Activated CD4-positive, alpha-beta T cell treated with anti-CD3 and anti-CD28 coated beads for 36 hours (primary cell): ENCODE results near the gene PLCL2. TPM values are rescaled to one million over a fixed set of nuclear protein-coding genes. Genes with fewer than 3 reads are reported as not detected.

Experiments
- ATAC-seq: fragments of 200-7000 bp; cut with Tn5 transposase; one replicate; pipeline ENCODE4 v1.10.0; 2021; ENCODE audit warnings: mild to moderate bottlenecking, moderate library complexity
- CTCF ChIA-PET: fragments of 350-600 bp; sonication (Branson Sonifier 250); formaldehyde crosslinking; loops from one replicate; lab custom pipeline; 2021; ENCODE audit warnings: antibody characterized with exemption; lab: Charles Lee
- POLR2A ChIA-PET: fragments of 350-600 bp; sonication (Branson Sonifier 250); formaldehyde crosslinking; loops from one replicate; lab custom pipeline; 2021; ENCODE audit warnings: antibody characterized with exemption, inconsistent platforms; lab: Charles Lee
- DNase-seq: peaks from one replicate; pipeline ENCODE4 v3.0.0-alpha.2; 2020
- H3K27ac Mint-ChIP-seq: one replicate; pipeline ENCODE4 v1.8.0; 2021; ENCODE audit warnings: mixed read lengths
- H3K27me3 Mint-ChIP-seq: one replicate; pipeline ENCODE4 v1.8.0; 2021; ENCODE audit warnings: mixed read lengths
- H3K36me3 Mint-ChIP-seq: one replicate; pipeline ENCODE4 v1.8.0; 2021; ENCODE audit warnings: low read depth, mixed read lengths
- H3K4me1 Mint-ChIP-seq: one replicate; pipeline ENCODE4 v1.8.0; 2021; ENCODE audit warnings: mixed read lengths
- H3K4me3 Mint-ChIP-seq: one replicate; pipeline ENCODE4 v1.8.0; 2021; ENCODE audit warnings: mild to moderate bottlenecking, moderate library complexity, mixed read lengths
- H3K9me3 Mint-ChIP-seq: one replicate; pipeline ENCODE4 v1.8.0; 2021; ENCODE audit warnings: low read depth, mixed read lengths
- intact Hi-C, 2 experiments: fragments of 100-400 bp; cut with DNase I in 1 of 2; cut with micrococcal nuclease in 1 of 2; formaldehyde crosslinking; loops; one replicate each; pipeline versions ENCODE4 v1.14.2 to v1.15.1; 2022 to 2024; cut with DNase I, micrococcal nuclease
- total RNA-seq, 2 experiments: library from RNA; stranded (reverse); gene quantifications; one replicate each; pipeline ENCODE4 v1.2.3, GENCODE V29; 2021

PLCL2 gene
- total RNA-seq, 2 experiments from 2014 or later, result 12.5 to 15.0 TPM

GRCh38 chr3:16881896-16882630 is 2.7 kb upstream of the PLCL2 start:
- no peaks in the 10 kb centered on the region for H3K36me3 Mint-ChIP-seq
- DNase-seq, result no peak
- intact Hi-C loops, result loop anchor here in 1 of 2 experiments (10.0 kb wide), 1 partner anchor 617 kb away; the partner anchor contains the start of genes DPH3 and OXNAD1
- H3K27me3 Mint-ChIP-seq, result no peaks in the 10 kb centered on the region
- no peak overlapping the region for H3K27ac Mint-ChIP-seq
- ChIA-PET POLR2A (no interaction called here), CTCF (interaction anchor here (0.6 to 2.9 kb wide), 3 partner anchors 10 to 260 kb away, joined by 3 to 11 read pairs (median 3); no protein-coding TSS in a partner anchor)
- no peak for ATAC-seq
- peaks cover 7% of the 10 kb centered on the region for H3K4me1 Mint-ChIP-seq
- H3K4me3 Mint-ChIP-seq, result no peak overlapping the region
- H3K9me3 Mint-ChIP-seq, result no peaks in the 10 kb centered on the region

DNA sequence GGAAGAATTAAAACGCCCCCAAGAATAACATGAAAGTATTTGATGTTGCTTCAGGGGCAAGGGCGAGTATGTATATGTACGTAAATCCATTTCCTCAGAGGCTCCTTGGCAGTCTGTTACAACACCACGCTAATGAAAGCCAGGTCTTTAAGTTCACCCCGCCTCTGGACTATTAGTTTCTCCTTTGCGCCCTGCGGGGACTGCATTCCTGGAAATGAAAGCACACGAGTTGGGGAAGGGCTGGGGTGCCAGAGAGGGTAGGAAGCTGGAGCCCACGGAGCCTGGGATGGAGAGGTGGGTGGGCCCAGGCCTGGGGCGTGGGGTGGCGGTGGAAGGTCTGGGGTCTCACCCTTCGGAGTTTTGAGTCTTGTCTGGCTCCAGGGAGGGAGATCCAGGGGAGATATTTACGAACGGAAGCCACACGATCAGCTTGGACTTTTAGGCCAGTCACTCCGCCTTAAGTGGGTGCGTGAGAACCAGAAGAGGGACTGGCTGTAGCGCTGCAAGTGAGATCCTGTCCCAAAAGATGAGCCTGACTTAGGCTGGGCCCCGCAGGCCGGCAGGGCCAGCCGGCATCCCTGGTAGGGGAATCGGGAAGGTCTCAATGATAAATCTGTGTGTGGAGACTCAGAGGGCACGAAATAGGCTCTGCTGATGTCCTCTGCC is 1.6 kb upstream of the PLCL2 start:
- H3K9me3 Mint-ChIP-seq, result no peaks in the 10 kb centered on the region
- no peak overlapping the region for H3K27ac Mint-ChIP-seq
- DNase-seq (no peak), ATAC-seq (no peak)
- CTCF ChIA-PET, result interaction anchor here (0.6 to 2.9 kb wide), 10 partner anchors 11 to 349 kb away, joined by 3 to 11 read pairs (median 4); no protein-coding TSS in a partner anchor
- no peaks in the 10 kb centered on the region for H3K27me3 Mint-ChIP-seq
- H3K4me1 Mint-ChIP-seq, result peaks cover 16% of the 10 kb centered on the region
- peak overlapping the region; percentile 65 for H3K4me3 Mint-ChIP-seq
- intact Hi-C loops, result loop anchor here in 1 of 2 experiments (10.0 kb wide), 1 partner anchor 618 kb away; the partner anchor contains the start of genes DPH3 and OXNAD1
- POLR2A ChIA-PET, result interaction anchor here (0.5 kb wide), 1 partner anchor 1228 kb away, joined by 3 read pairs; no protein-coding TSS in a partner anchor
- H3K36me3 Mint-ChIP-seq, result no peaks in the 10 kb centered on the region

DNA sequence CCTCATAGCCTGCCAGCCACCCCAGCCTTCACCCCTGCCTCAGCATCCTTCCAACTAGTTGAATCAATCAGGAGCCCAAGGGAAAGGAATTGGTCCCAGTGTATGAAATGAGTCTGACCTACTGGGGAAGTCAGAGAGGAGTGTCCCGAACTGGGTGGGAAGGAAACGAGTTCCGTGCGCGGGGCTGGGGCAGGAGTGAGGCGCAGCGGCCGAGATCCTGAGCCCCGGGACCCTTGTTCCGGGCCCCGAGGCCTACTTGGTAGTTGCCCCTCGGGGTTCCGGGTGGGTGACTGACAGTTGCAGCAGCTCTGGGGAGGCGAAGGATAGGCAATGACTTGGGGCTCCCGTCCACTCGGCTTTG is 1.1 kb upstream of the PLCL2 start:
- CTCF ChIA-PET, result interaction anchor here (0.6 to 2.9 kb wide), 13 partner anchors 10 to 619 kb away, joined by 3 to 11 read pairs (median 4); partner anchors contain the start of genes DPH3 and OXNAD1
- no peak for ATAC-seq
- DNase-seq, result no peak
- POLR2A ChIA-PET, result interaction anchor here (0.5 to 1.6 kb wide), 3 partner anchors 210 to 1228 kb away, joined by 3 to 8 read pairs (median 5); no protein-coding TSS in a partner anchor
- Mint-ChIP-seq H3K4me3 (peak overlapping the region; percentile 65), H3K9me3 (no peaks in the 10 kb centered on the region), H3K27ac (peak overlapping the region; percentile 55), H3K27me3 (no peaks in the 10 kb centered on the region), H3K4me1 (peaks cover 16% of the 10 kb centered on the region), H3K36me3 (no peaks in the 10 kb centered on the region)
- intact Hi-C loops, result loop anchor here (1.0 to 10.0 kb wide), 8 partner anchors 41 to 619 kb away; partner anchors contain the start of genes DPH3 (in 1 of the 2) and OXNAD1 (in 1 of the 2)

DNA sequence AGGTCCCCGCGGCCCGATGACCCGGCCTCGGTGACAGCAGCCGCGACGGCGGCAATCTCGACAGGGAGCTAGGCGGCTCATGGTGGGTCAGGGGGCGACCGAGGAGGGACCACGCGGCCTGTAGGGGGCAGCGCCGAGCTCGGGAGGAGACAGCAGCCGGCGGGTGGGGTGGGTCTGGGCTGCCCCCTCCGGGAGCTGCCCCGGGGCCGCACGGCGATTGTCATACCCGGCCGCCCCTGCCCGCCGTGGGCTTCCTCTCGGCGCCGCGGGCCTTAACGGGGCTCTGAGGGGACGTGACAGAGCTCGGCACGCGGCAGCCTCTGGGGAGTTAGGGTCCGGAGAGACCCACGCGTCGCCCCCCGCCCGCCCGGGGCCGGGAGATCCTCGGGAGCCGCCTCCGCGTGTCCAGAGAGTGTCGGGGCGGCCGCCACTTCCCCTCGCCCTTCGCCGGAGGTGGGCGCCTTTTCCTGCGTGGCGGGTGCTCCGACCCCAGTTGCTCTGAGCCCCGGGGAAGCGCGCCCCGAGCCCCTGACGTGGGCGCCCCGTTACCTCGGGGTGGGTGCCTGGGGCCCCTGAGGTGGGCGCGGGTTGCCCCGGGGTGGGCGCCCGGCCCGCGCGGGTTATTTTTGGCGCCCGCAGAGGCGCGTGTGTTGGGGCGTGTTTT is 539 bp upstream of the PLCL2 start:
- no peaks in the 10 kb centered on the region for H3K36me3 Mint-ChIP-seq
- DNase-seq (peak; percentile 87), ATAC-seq (peak; percentile 61)
- H3K9me3 Mint-ChIP-seq, result no peaks in the 10 kb centered on the region
- H3K27me3 Mint-ChIP-seq, result no peaks in the 10 kb centered on the region
- ChIA-PET CTCF (interaction anchor here (0.6 to 2.9 kb wide), 19 partner anchors 10 to 619 kb away, joined by 3 to 11 read pairs (median 3); partner anchors contain the start of genes DPH3 and OXNAD1), POLR2A (interaction anchor here (0.5 to 1.6 kb wide), 3 partner anchors 209 to 1227 kb away, joined by 3 to 8 read pairs (median 5); no protein-coding TSS in a partner anchor)
- peaks cover 20% of the 10 kb centered on the region for H3K4me1 Mint-ChIP-seq
- intact Hi-C loops, result loop anchor here (1.0 to 10.0 kb wide), 8 partner anchors 42 to 619 kb away; partner anchors contain the start of genes DPH3 (in 1 of the 2) and OXNAD1 (in 1 of the 2)
- H3K4me3 Mint-ChIP-seq, result peak overlapping the region; percentile 93
- H3K27ac Mint-ChIP-seq, result peak overlapping the region; percentile 94

DNA sequence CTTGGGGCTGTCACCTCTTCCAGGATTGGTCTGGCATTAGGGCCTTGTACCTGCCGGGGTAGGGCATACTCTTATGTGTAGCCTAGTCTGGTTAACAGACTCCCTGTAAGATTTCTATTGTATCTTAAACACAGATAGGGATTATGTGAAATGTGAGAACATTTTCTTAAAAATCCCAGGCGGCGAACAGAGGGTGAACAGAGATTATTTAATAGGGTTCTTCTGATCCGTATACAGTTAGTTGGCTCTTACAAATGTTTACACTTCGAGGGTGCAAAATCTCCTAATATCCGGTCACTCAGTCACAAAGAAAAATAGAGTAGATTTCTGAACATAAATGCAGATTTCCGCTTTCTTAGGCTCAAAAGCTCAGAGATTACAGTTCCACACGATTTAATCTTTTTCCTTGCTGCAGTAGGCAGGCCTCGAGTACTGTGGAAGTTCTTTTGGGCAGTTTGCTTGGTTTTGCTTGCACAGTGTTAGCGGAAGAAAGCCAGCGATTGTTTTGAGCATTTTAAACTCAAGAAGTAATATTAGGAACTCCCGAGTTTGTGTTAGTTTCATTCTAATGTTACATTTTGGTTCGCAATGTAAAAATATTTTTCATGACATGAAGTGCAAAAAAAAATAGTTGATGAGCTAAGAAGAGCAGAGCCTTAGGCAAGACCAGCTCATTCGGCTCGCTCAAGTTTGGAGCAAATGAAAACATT is 993 bp downstream of the PLCL2 start:
- ATAC-seq (peak; percentile 1), DNase-seq (no peak)
- Mint-ChIP-seq H3K9me3 (no peaks in the 10 kb centered on the region), H3K27me3 (no peaks in the 10 kb centered on the region), H3K27ac (peak overlapping the region; percentile 98), H3K36me3 (no peaks in the 10 kb centered on the region), H3K4me3 (peak overlapping the region; percentile 93), H3K4me1 (peaks cover 36% of the 10 kb centered on the region)
- intact Hi-C loops, result loop anchor here (1.0 to 10.0 kb wide), 11 partner anchors 43 to 857 kb away; partner anchors contain the start of genes DPH3 (in 1 of the 2), OXNAD1 (in 1 of the 2) and TBC1D5 (in 1 of the 2)
- CTCF ChIA-PET, result interaction anchor here (0.9 to 4.1 kb wide), 8 partner anchors 11 to 266 kb away, joined by 3 to 13 read pairs (median 3); no protein-coding TSS in a partner anchor
- POLR2A ChIA-PET, result interaction anchor here (0.6 to 1.1 kb wide), 2 partner anchors 11 to 289 kb away, joined by 3 to 4 read pairs; no protein-coding TSS in a partner anchor

DNA sequence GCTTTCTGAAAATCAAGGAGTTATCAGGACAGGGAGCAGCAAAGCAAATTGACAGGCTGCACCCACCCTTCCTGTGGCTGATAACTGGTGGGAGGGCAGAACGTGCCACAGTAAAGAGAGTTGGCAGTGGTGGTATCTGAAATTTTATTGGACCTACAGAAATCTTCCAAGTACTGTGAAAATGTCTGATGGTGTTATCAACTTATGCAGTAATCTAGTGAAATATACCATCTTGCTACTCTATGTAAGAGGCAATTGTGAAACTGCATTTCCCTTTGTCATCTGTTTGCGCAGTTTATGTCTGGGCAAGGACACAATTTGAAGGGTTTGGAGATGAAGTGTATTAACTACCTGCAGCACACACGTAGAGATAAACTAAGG is 1.5 kb downstream of the PLCL2 start:
- DNase-seq (peak; percentile 43), ATAC-seq (peak; percentile 7)
- Mint-ChIP-seq H3K4me3 (peak overlapping the region; percentile 93), H3K27me3 (no peaks in the 10 kb centered on the region), H3K27ac (peak overlapping the region; percentile 98), H3K4me1 (peaks cover 41% of the 10 kb centered on the region), H3K36me3 (no peaks in the 10 kb centered on the region), H3K9me3 (no peaks in the 10 kb centered on the region)
- ChIA-PET POLR2A (interaction anchor here (0.6 to 1.1 kb wide), 2 partner anchors 11 to 289 kb away, joined by 3 to 4 read pairs; no protein-coding TSS in a partner anchor), CTCF (interaction anchor here (0.9 to 4.1 kb wide), 7 partner anchors 10 to 266 kb away, joined by 3 to 13 read pairs (median 3); no protein-coding TSS in a partner anchor)
- intact Hi-C loops, result loop anchor here (5.0 to 10.0 kb wide), 4 partner anchors 144 to 621 kb away; partner anchors contain the start of genes DPH3 (in 1 of the 2) and OXNAD1 (in 1 of the 2)

DNA sequence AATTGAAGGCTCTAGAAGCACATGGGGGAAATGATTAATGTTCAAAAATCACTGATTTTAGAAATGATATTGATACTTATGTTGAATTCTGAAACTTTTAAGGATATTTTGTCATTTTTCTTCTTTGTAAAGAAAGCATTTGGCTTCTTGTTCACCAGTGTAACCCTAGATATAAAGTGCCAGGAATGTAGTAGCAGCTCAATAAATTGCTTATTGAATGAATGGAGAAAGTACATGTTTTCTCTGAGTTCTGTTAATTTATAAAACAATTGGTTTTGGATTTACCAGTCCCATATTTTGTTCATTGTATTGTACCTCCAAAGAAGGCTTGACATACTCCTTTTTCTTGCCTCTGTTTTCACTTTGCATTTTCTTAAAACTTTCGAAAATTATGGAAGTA is 2.4 kb downstream of the PLCL2 start:
- Mint-ChIP-seq H3K27ac (peak overlapping the region; percentile 98), H3K36me3 (no peaks in the 10 kb centered on the region), H3K4me1 (peaks cover 49% of the 10 kb centered on the region), H3K27me3 (no peaks in the 10 kb centered on the region), H3K9me3 (no peaks in the 10 kb centered on the region), H3K4me3 (peak overlapping the region; percentile 93)
- ChIA-PET CTCF (interaction anchor here (0.7 to 4.1 kb wide), 8 partner anchors 9 to 290 kb away, joined by 3 to 13 read pairs (median 4); no protein-coding TSS in a partner anchor), POLR2A (no interaction called here)
- intact Hi-C loops, result loop anchor here (5.0 to 10.0 kb wide), 4 partner anchors 145 to 622 kb away; partner anchors contain the start of genes DPH3 (in 1 of the 2) and OXNAD1 (in 1 of the 2)
- DNase-seq, result no peak
- ATAC-seq, result no peak

- no peaks in the 10 kb centered on the region for H3K9me3 Mint-ChIP-seq
- H3K27ac Mint-ChIP-seq, result peak overlapping the region; percentile 98
- no peak for ATAC-seq
- intact Hi-C loops, result loop anchor here (2.0 to 10.0 kb wide), 5 partner anchors 28 to 624 kb away; partner anchors contain the start of genes DPH3 (in 1 of the 2) and OXNAD1 (in 1 of the 2)
- ChIA-PET CTCF (interaction anchor here (0.8 to 4.1 kb wide), 5 partner anchors 8 to 348 kb away, joined by 3 to 13 read pairs (median 3); no protein-coding TSS in a partner anchor), POLR2A (no interaction called here)
- H3K4me3 Mint-ChIP-seq, result peak overlapping the region; percentile 93
- H3K27me3 Mint-ChIP-seq, result no peaks in the 10 kb centered on the region
- H3K4me1 Mint-ChIP-seq, result peaks cover 60% of the 10 kb centered on the region
- no peak for DNase-seq
- no peaks in the 10 kb centered on the region for H3K36me3 Mint-ChIP-seq
Observed at GRCh38 chr3:16888356-16888755, 3.6 kb downstream of the PLCL2 start.

- intact Hi-C loops, result loop anchor here (2.0 to 10.0 kb wide), 5 partner anchors 28 to 624 kb away; partner anchors contain the start of genes DPH3 (in 1 of the 2) and OXNAD1 (in 1 of the 2)
- CTCF ChIA-PET, result interaction anchor here (0.8 to 4.1 kb wide), 6 partner anchors 8 to 281 kb away, joined by 3 to 13 read pairs (median 4); no protein-coding TSS in a partner anchor
- ATAC-seq, result peak; percentile 61
- Mint-ChIP-seq H3K27ac (peak overlapping the region; percentile 98), H3K27me3 (no peaks in the 10 kb centered on the region), H3K4me1 (peaks cover 62% of the 10 kb centered on the region), H3K36me3 (no peaks in the 10 kb centered on the region), H3K4me3 (peak overlapping the region; percentile 93), H3K9me3 (no peaks in the 10 kb centered on the region)
- POLR2A ChIA-PET, result interaction anchor here (0.6 kb wide), 1 partner anchor 16 kb away, joined by 3 read pairs; no protein-coding TSS in a partner anchor
- DNase-seq, result peak; percentile 57
Observed at GRCh38 chr3:16888785-16889607, 4.2 kb downstream of the PLCL2 start.
